ENCODE measurements around the gene ARFGAP1. TPM values are rescaled to one million over a fixed set of nuclear protein-coding genes. Genes with fewer than 3 reads are reported as not detected.

The ARFGAP1 gene
- total RNA-seq, 1 donor from 2014 or later: 44.7 TPM

DNA sequence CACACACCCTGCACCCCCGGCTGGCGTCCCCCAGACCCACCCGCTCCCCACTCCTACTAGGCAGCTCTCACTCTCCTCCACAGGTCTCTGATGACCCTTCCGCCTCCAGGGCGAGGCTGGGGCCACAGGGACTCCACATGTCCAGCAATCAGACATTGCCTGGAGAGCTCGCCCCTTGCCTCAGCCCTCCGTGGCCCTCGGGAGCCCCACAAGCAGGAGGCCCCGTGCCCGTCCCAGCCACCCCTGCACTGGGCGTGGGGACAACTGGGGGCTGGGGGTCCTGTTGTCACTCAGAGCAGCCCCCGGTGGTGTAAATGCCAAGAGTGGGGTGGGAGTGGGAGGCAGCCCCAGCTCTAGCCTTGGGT lies 21.9 kb downstream of the ARFGAP1 start:
- Histone ChIP-seq H3K4me1 (no peaks in the 10 kb centered on the region), H3K4me3 (no peak overlapping the region), H3K27me3 (peaks cover 7% of the 10 kb centered on the region), H3K27ac (no peak overlapping the region), H3K36me3 (no peaks in the 10 kb centered on the region), H3K9me3 (no peaks in the 10 kb centered on the region)
- TF ChIP-seq POLR2A (IDR thresholded peaks at IDR 0.05): no peak
- TF ChIP-seq, protein P1, sequence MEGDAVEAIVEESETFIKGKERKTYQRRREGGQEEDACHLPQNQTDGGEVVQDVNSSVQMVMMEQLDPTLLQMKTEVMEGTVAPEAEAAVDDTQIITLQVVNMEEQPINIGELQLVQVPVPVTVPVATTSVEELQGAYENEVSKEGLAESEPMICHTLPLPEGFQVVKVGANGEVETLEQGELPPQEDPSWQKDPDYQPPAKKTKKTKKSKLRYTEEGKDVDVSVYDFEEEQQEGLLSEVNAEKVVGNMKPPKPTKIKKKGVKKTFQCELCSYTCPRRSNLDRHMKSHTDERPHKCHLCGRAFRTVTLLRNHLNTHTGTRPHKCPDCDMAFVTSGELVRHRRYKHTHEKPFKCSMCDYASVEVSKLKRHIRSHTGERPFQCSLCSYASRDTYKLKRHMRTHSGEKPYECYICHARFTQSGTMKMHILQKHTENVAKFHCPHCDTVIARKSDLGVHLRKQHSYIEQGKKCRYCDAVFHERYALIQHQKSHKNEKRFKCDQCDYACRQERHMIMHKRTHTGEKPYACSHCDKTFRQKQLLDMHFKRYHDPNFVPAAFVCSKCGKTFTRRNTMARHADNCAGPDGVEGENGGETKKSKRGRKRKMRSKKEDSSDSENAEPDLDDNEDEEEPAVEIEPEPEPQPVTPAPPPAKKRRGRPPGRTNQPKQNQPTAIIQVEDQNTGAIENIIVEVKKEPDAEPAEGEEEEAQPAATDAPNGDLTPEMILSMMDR (IDR thresholded peaks at IDR 0.05): no peak
- no peak for TF ChIP-seq POLR2AphosphoS5 (IDR thresholded peaks at IDR 0.05; ENCODE audit: insufficient read depth in 1 of 2, low read depth in 1 of 2)
- no peak for DNase-seq (ENCODE audit: extremely low spot score in 2 of 2)
- intact Hi-C loops (cut with DNase I): no loop called here

DNA sequence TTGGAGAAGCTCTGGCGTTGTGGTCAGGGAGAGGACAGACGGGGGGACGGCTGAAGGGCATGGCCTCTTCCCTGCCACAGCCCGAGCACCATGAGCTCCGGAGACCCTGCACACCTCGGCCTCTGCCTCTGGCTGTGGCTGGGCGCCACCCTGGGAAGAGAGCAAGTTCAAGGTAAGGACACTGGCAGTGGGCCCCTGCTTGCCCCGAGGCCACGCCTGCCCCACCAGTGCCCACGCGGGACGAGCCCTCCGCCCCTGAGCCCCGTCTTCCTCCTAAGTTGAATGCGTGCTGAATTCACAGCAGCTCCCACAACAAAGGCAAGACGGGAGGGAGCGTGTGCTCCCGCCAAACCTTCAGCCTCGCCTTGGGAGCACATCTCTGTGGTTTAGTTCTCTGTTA lies 22.4 kb downstream of the ARFGAP1 start:
- Histone ChIP-seq H3K4me3 (no peak overlapping the region), H3K4me1 (no peaks in the 10 kb centered on the region), H3K36me3 (no peaks in the 10 kb centered on the region), H3K9me3 (no peaks in the 10 kb centered on the region), H3K27me3 (peaks cover 7% of the 10 kb centered on the region), H3K27ac (no peak overlapping the region)
- DNase-seq (ENCODE audit: extremely low spot score in 2 of 2): no peak
- TF ChIP-seq POLR2AphosphoS5 (IDR thresholded peaks at IDR 0.05; ENCODE audit: insufficient read depth in 1 of 2, low read depth in 1 of 2) (no peak), POLR2A (IDR thresholded peaks at IDR 0.05) (no peak)
- TF ChIP-seq, protein P1 (IDR thresholded peaks at IDR 0.05): no peak
- intact Hi-C loops (cut with DNase I): no loop called here

DNA sequence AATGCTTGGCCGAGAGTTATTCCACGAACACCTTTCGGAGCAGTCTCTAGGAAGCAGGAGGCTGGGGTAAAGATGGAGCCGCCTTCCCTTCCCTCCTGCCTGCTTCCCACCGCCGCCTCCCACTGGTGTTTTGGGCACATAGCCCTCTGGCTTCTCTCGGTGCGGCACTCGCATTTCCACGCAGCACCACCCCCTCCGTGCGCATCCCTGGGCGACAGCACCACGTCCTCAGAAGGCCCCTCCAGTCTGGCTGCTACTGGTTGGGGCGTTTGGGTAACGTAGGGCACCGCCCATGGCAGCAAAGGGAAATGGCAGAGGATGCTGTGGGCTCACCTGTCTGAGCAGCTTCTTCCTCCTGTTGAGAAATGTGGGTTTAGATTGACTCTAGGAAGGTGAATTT lies 22.8 kb downstream of the ARFGAP1 start:
- intact Hi-C loops (cut with DNase I): no loop called here
- no peaks in the 10 kb centered on the region for H3K36me3 ChIP-seq
- H3K4me3 ChIP-seq: no peak overlapping the region
- H3K27ac ChIP-seq: no peak overlapping the region
- TF ChIP-seq POLR2AphosphoS5 (IDR thresholded peaks at IDR 0.05; ENCODE audit: insufficient read depth in 1 of 2, low read depth in 1 of 2) (no peak), POLR2A (IDR thresholded peaks at IDR 0.05) (no peak)
- TF ChIP-seq, protein P1 (IDR thresholded peaks at IDR 0.05): no peak
- H3K27me3 ChIP-seq: peaks cover 7% of the 10 kb centered on the region
- DNase-seq (ENCODE audit: extremely low spot score in 2 of 2): no peak
- no peaks in the 10 kb centered on the region for H3K4me1 ChIP-seq
- no peaks in the 10 kb centered on the region for H3K9me3 ChIP-seq

DNA sequence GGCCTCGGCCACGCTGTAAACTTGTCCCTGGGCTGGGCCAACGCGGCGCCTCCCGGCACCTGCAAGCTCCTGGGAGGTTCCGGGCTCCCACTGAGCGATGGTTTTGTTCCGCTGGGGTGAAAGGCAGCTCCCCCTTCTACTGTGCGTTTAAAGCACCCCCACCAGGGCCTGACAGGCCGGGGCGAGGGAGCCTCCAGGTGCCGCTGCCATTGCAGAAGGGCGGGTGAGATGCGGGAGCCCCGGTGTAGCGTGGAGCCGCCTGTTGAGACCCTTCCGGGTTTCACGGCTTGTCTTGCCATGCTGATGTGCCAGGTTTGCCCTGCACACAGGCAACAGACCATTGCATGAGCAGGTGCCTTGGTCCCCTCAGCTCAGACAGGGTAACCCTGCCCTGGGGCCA lies 23.2 kb downstream of the ARFGAP1 start:
- no peak for TF ChIP-seq POLR2AphosphoS5 (IDR thresholded peaks at IDR 0.05; ENCODE audit: insufficient read depth in 1 of 2, low read depth in 1 of 2)
- no peak for TF ChIP-seq POLR2A (IDR thresholded peaks at IDR 0.05)
- TF ChIP-seq, protein P1 (IDR thresholded peaks at IDR 0.05): no peak
- no peak overlapping the region for H3K4me3 ChIP-seq
- intact Hi-C loops (cut with DNase I): no loop called here
- no peak for DNase-seq (ENCODE audit: extremely low spot score in 2 of 2)
- H3K36me3 ChIP-seq: no peaks in the 10 kb centered on the region
- no peaks in the 10 kb centered on the region for H3K4me1 ChIP-seq
- H3K9me3 ChIP-seq: no peaks in the 10 kb centered on the region
- H3K27ac ChIP-seq: no peak overlapping the region
- peaks cover 7% of the 10 kb centered on the region for H3K27me3 ChIP-seq

DNA sequence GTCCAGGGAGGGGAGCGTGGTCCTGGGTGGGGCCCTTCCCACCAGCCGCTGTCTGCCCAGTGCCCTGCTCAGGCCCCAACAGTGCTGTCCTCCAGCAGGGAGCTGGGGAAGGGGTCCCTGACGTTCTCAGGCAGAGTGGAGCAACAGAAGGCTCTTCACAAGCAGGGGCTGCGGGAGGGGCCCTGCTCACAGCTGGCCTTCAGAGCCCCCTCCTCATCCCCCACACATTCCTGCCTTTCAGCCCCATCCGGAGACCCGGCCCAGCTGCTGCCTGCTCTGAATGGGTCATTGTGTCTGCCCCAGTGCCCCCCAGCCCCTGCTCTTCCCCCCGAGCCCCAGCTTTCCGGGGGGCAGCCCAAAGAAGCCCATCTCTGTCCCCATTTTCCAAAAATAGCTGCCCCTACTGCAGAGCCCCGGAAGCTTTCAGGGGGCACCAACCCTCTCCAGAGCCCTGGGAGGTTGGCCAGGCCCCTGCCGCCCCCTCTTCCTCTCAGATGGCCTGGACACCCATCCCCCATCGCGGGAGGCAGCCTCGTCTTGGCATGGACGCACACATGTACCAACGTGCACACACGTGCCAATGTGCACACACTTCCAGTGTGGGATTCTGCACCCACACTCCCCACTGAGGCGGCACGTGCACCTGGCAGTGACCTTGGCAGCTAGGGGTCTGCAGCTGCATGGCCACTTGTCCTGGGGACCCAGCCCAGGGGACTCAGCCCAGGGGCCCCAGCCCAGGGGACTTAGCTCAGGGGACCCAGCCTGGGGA lies 24.1 kb downstream of the ARFGAP1 start:
- intact Hi-C loops (cut with DNase I): no loop called here
- no peaks in the 10 kb centered on the region for H3K9me3 ChIP-seq
- H3K36me3 ChIP-seq: no peaks in the 10 kb centered on the region
- no peak overlapping the region for H3K4me3 ChIP-seq
- H3K27me3 ChIP-seq: peaks cover 7% of the 10 kb centered on the region
- TF ChIP-seq POLR2AphosphoS5 (IDR thresholded peaks at IDR 0.05; ENCODE audit: insufficient read depth in 1 of 2, low read depth in 1 of 2) (no peak), POLR2A (IDR thresholded peaks at IDR 0.05) (no peak)
- TF ChIP-seq, protein P1 (IDR thresholded peaks at IDR 0.05): no peak
- H3K27ac ChIP-seq: no peak overlapping the region
- no peak for DNase-seq (ENCODE audit: extremely low spot score in 2 of 2)
- no peaks in the 10 kb centered on the region for H3K4me1 ChIP-seq

Measured in vagina (tissue), 2 donors.